ENCODE measurements around the gene SEPTIN3. TPM values are rescaled to one million over a fixed set of nuclear protein-coding genes. Genes with fewer than 3 reads are reported as not detected.
A peak's percentile ranks its signal among the peaks of the same experiment; 100 is the strongest.

The SEPTIN3 gene
- total RNA-seq, 2 donors from 2014 or later: 0.52 TPM; not detected in 1

- intact Hi-C loops (cut with DNase I): no loop called here
- Histone ChIP-seq H3K36me3 (replicated peaks in 1 of 2; ENCODE audit: insufficient read depth in 1 of 2, low read depth in 2 of 2) (no peaks in the 10 kb centered on the region), H3K4me3 (peak within 1 kb of the TSS; percentile 10 to 51), H3K27ac (peak within 1 kb of the TSS in 3 of 4 donors; percentile 55 to 63 (median 61)), H3K27me3 (no peaks in the 10 kb centered on the region), H3K9me3 (no peaks in the 10 kb centered on the region), H3K4me1 (peaks cover 13% of the 10 kb centered on the region)
- ATAC-seq (peak; percentile 97), DNase-seq (peak; percentile 91 to 95 (median 92))
- 30 to 34% methylated on average over 34 to 69 of the region's 71 CpGs for WGBS, 2 donors
- no peak for TF ChIP-seq CTCF (IDR thresholded peaks at IDR 0.05)
- TF ChIP-seq POLR2A (IDR thresholded peaks at IDR 0.05): peak in 2 of 3 donors; percentile 70 to 71
Measured at GRCh38 chr22:41998361-41999261, 29.4 kb downstream of the SEPTIN3 start, which contains the start of gene WBP2NL. Gene WBP2NL, plus strand, starts transcription at chr22:41998788. Its CDS starts 31 bp downstream, at chr22:41998819.

DNA sequence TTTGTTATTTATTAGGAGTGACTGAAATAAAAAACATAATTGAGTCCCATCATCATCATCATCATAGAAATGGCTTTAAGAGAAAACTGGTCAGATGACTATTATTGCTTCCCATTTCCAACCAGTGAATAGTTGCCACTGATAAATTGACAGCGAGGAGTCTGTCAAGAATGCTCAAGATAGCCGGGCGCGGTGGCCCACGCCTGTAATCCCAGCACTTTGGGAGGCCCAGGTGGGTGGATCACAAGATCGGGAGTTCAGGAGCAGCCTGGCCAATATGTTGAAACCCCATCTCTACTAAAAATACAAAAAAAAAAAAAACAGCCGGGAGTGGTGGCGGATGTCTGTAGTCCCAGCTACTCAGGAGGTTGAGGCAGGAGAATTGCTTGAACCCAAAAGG is 31.2 kb downstream of the SEPTIN3 start:
- intact Hi-C loops (cut with DNase I): no loop called here
- Histone ChIP-seq H3K4me3 (no peak overlapping the region), H3K36me3 (replicated peaks in 1 of 2; ENCODE audit: insufficient read depth in 1 of 2, low read depth in 2 of 2) (no peaks in the 10 kb centered on the region), H3K27ac (no peak overlapping the region), H3K9me3 (no peaks in the 10 kb centered on the region), H3K27me3 (no peaks in the 10 kb centered on the region), H3K4me1 (peaks cover 13% of the 10 kb centered on the region)
- DNase-seq (no peak), ATAC-seq (no peak)
- 91 to 95% methylated on average over 8 of the region's 8 CpGs for whole genome bisulfite sequencing, 2 donors
- TF ChIP-seq POLR2A (IDR thresholded peaks at IDR 0.05) (no peak), CTCF (IDR thresholded peaks at IDR 0.05) (no peak)

- intact Hi-C loops (cut with DNase I): no loop called here
- DNase-seq (no peak), ATAC-seq (no peak)
- Histone ChIP-seq H3K9me3 (no peaks in the 10 kb centered on the region), H3K36me3 (replicated peaks in 1 of 2; ENCODE audit: insufficient read depth in 1 of 2, low read depth in 2 of 2) (no peaks in the 10 kb centered on the region), H3K4me1 (peaks cover 13% of the 10 kb centered on the region), H3K4me3 (no peak overlapping the region), H3K27me3 (no peaks in the 10 kb centered on the region), H3K27ac (no peak overlapping the region)
- no peak for TF ChIP-seq CTCF (IDR thresholded peaks at IDR 0.05)
- TF ChIP-seq POLR2A (IDR thresholded peaks at IDR 0.05): no peak
- 76 to 82% methylated on average over 8 of the region's 8 CpGs for WGBS, 2 donors
Measured at GRCh38 chr22:42001121-42001520, 31.9 kb downstream of the SEPTIN3 start.

DNA sequence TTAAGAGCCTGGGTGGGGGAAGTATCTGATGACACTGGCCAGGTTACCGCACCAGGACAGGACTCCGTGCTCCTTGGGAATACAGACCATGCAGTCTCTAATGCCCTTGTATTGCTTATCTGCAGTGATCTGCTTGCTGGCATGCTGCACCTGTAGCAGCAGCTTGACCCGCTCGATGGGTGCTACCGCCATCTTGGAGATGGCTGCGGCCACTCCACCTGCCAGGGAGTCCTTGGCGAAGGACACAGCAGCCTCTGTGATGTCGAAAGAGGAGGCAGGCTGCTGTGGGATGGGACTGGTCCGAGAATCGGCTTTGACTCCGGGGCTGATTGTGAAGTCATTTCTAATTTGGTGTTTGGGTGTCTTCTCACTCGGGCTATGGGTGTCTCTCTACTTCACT is 32.5 kb downstream of the SEPTIN3 start:
- TF ChIP-seq CTCF (IDR thresholded peaks at IDR 0.05) (no peak), POLR2A (IDR thresholded peaks at IDR 0.05) (no peak)
- intact Hi-C loops (cut with DNase I): no loop called here
- H3K4me3 ChIP-seq: no peak overlapping the region
- no peak overlapping the region for H3K27ac ChIP-seq
- peaks cover 13% of the 10 kb centered on the region for H3K4me1 ChIP-seq
- H3K9me3 ChIP-seq: no peaks in the 10 kb centered on the region
- no peaks in the 10 kb centered on the region for H3K27me3 ChIP-seq
- H3K36me3 ChIP-seq (replicated peaks in 1 of 2; ENCODE audit: insufficient read depth in 1 of 2, low read depth in 2 of 2): no peaks in the 10 kb centered on the region
- no peak for ATAC-seq
- WGBS, 2 donors: 95 to 98% methylated on average over 12 of the region's 12 CpGs
- DNase-seq: no peak

Data from body of pancreas (tissue), 4 donors.